Right lobe of liver (tissue), 4 donors: ENCODE results near the gene LGALS9C.
"Not testable (repeated sequence)": the region's sequence is repeated elsewhere in the genome, so short reads cannot be mapped to it uniquely, and the experiment has no call there.

Source experiments
- CTCF ChIP-seq, 4 donors: fragments of 200-600 bp in 3 of 4; fragments of 450-650 bp in 1 of 4; IDR thresholded peaks; one replicate each; pipeline versions ENCODE4 v1.5.1 to v1.8.0; 2016 to 2022; ENCODE audit warnings: antibody characterized with exemption in 4 of 4, mild to moderate bottlenecking in 2 of 4
- POLR2A ChIP-seq: fragments of 450-650 bp; IDR thresholded peaks from one replicate; pipeline ENCODE4 v1.6.1; 2017; ENCODE audit warnings: antibody characterized with exemption, mild to moderate bottlenecking
- donor health status: DM: no; HTN: no; CAD: no.
- donor health status: DM: no; HTN: no; CAD: no.
- donor health status: DM: no; HTN: yes; CAD: no.

GRCh38 chr17:18449833-18450232 lies 26.8 kb upstream of the LGALS9C start:
- not testable (repeated sequence) for TF ChIP-seq CTCF (IDR thresholded peaks at IDR 0.05); POLR2A
